ENCODE data around the gene B4GAT1.

DNA sequence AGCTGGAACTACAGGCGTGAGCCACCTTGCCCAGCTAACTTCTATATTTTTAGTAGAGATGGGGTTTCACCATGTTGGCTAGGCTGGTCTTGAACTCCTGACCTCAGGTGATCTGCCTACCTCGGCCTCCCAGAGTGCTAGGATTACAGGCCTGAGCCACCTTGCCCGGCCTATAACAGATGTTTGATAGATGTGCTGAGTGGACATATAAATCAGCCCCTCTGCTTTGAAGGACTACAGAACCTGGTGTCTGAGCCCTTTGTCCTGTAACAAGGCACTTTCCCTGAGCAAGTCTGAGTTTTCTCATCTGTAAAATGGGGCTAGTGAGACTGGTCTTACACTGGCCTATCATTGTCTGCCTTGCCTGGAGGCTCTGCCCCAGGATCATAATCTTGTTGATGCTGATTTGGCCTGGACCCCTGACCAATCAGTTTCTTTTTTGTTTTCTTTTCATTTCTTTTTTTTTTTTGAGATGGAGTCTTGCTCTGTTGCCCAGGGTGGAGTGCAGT, 18.2 kb downstream of the B4GAT1 start:
- no peak for TF ChIP-seq ZBTB33 (IDR thresholded peaks at IDR 0.05; ENCODE audit: borderline replicate concordance, low read depth)
- TF ChIP-seq MXI1 (IDR thresholded peaks at IDR 0.05; ENCODE audit: low read depth, low read length): no peak
- no peak for TF ChIP-seq TAF1 (IDR thresholded peaks at IDR 0.05; ENCODE audit: borderline replicate concordance, low read depth, low read length)
- no peak for TF ChIP-seq CTCF (IDR thresholded peaks at IDR 0.05)

All from SK-N-SH (cell line).